SU-DHL-6 (cell line): ENCODE results near the gene RRAS2.
A peak's percentile ranks its signal among the peaks of the same experiment; 100 is the strongest.

Experiments
- EZH2phosphoT487 ChIP-seq: fragments of 200-600 bp; sonication (generic), shearing (Covaris generic); conservative IDR thresholded peaks from 2 replicates; pipeline ENCODE4 v1.6.1; 2018; ENCODE audit warnings: mild to moderate bottlenecking, antibody characterized with exemption, low read length, moderate library complexity, mixed read lengths
- TF ChIP-seq, protein P1 (sequence below): fragments of 200-600 bp; sonication (generic); IDR thresholded peaks from one replicate; pipeline ENCODE4 v1.5.1; 2017; ENCODE audit warnings: antibody characterized with exemption, mild to moderate bottlenecking, low read length, moderate library complexity; ENCODE audit not compliant: insufficient read depth, poor library complexity, severe bottlenecking

GRCh38 chr11:14232652-14233051 is 126.3 kb downstream of the RRAS2 start:
- TF ChIP-seq, protein P1, sequence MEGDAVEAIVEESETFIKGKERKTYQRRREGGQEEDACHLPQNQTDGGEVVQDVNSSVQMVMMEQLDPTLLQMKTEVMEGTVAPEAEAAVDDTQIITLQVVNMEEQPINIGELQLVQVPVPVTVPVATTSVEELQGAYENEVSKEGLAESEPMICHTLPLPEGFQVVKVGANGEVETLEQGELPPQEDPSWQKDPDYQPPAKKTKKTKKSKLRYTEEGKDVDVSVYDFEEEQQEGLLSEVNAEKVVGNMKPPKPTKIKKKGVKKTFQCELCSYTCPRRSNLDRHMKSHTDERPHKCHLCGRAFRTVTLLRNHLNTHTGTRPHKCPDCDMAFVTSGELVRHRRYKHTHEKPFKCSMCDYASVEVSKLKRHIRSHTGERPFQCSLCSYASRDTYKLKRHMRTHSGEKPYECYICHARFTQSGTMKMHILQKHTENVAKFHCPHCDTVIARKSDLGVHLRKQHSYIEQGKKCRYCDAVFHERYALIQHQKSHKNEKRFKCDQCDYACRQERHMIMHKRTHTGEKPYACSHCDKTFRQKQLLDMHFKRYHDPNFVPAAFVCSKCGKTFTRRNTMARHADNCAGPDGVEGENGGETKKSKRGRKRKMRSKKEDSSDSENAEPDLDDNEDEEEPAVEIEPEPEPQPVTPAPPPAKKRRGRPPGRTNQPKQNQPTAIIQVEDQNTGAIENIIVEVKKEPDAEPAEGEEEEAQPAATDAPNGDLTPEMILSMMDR, result peak; percentile 38
- TF ChIP-seq EZH2phosphoT487, result no peak
